Thyroid gland (tissue), 4 donors: ENCODE results near the gene FOSL2.

Source experiments
- POLR2A ChIP-seq, 2 donors: fragments of 450-650 bp; IDR thresholded peaks; one replicate each; pipeline ENCODE4 v1.6.1; 2017; ENCODE audit warnings: antibody characterized with exemption in 2 of 2, mild to moderate bottlenecking in 2 of 2, moderate library complexity in 1 of 2
- TF ChIP-seq, protein P1 (sequence below), 6 experiments: fragments of 200-600 bp in 3 of 6; fragments of 450-650 bp in 3 of 6; sonication (generic) in 3 of 6; IDR thresholded peaks; one replicate each; pipeline ENCODE4 v1.5.1; 2016 to 2019; ENCODE audit warnings: antibody characterized with exemption in 6 of 6, mild to moderate bottlenecking in 2 of 6, inconsistent platforms in 1 of 6, moderate library complexity in 1 of 6

DNA sequence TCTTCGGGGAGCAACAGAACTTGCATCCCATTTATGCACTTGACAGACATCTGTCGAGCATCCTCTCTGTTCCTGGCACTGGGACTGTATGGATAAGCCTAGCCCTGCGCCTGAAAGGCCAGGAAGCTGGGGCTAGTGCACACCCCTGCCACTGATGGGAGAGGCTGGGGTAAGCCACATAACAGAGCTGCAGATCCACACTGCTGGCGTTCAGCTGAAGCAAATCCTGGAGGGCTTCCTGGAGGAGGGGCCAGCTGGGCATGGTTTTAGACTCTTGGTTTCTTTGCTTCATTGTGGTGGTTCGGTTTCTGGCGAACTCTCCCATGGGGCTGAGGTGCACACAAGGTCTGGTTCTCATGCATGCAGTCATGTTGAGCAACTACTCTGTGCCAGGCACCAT is 45.5 kb upstream of the FOSL2 start:
- no peak for TF ChIP-seq POLR2A (IDR thresholded peaks at IDR 0.05)
- TF ChIP-seq, protein P1, sequence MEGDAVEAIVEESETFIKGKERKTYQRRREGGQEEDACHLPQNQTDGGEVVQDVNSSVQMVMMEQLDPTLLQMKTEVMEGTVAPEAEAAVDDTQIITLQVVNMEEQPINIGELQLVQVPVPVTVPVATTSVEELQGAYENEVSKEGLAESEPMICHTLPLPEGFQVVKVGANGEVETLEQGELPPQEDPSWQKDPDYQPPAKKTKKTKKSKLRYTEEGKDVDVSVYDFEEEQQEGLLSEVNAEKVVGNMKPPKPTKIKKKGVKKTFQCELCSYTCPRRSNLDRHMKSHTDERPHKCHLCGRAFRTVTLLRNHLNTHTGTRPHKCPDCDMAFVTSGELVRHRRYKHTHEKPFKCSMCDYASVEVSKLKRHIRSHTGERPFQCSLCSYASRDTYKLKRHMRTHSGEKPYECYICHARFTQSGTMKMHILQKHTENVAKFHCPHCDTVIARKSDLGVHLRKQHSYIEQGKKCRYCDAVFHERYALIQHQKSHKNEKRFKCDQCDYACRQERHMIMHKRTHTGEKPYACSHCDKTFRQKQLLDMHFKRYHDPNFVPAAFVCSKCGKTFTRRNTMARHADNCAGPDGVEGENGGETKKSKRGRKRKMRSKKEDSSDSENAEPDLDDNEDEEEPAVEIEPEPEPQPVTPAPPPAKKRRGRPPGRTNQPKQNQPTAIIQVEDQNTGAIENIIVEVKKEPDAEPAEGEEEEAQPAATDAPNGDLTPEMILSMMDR (IDR thresholded peaks at IDR 0.05) = no peak
